ENCODE results near the gene ADAMTS17.
"Not testable (repeated sequence)": the region's sequence is repeated elsewhere in the genome, so short reads cannot be mapped to it uniquely, and the experiment has no call there.

ADAMTS17 gene

DNA sequence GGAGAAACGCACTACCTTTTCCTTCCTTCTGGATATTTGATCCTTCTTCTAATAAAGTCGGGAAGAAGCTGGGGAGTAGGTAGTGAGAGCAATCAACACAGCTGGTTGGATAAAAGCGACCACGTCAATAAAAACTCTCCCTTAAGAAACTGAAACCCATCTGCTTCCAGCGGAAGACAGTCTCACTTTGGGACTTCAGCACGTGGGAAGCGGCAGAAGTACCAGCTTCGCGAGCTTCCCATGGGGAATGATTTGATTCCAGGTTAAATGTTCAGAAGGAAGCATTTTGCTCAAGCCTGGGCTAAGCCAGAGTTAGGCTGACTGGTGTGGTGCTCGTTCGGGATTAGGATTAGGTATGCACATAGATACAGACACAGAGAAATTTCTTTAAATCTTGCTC is 346.2 kb downstream of the ADAMTS17 start:
- DNase-seq (ENCODE audit: low read depth in 2 of 2): no peak

GRCh38 chr15:99994849-99995248 is 346.9 kb downstream of the ADAMTS17 start:
- no peak for DNase-seq (ENCODE audit: low read depth in 2 of 2)

DNA sequence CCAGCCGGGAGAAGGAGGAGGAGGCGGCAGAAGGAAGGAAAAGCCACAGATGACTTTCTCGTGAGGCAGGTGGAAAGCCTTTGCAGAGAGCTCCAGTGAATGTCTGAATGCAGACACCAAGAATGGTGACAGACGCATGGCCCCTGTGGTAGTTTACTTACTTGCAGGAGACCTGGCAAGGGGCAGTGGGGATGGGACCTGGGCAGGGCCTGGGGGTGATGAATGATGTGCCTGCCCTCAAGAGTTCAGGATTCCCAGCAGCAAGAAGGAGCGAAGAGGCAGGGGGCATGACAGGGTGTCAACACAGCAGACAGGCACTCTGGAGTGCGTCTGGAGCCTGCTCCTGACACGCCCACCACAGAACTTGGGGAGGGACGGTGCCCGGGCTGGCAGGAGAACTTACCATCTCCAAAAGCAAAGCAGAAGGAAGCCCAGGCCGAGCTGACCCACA is 348.1 kb downstream of the ADAMTS17 start:
- no peak for DNase-seq (ENCODE audit: low read depth in 2 of 2)

GRCh38 chr15:99993262-99993661 is 348.5 kb downstream of the ADAMTS17 start:
- no peak for DNase-seq (ENCODE audit: low read depth in 2 of 2)

- no peak for DNase-seq (ENCODE audit: low read depth in 2 of 2)
Observed at GRCh38 chr15:99992611-99993231, 349.1 kb downstream of the ADAMTS17 start.

- no peak for DNase-seq (ENCODE audit: low read depth in 2 of 2)
Observed at GRCh38 chr15:99989095-99989494, 352.7 kb downstream of the ADAMTS17 start.

GRCh38 chr15:99987701-99988100 is 354.1 kb downstream of the ADAMTS17 start:
- DNase-seq (ENCODE audit: low read depth in 2 of 2): no peak

DNA sequence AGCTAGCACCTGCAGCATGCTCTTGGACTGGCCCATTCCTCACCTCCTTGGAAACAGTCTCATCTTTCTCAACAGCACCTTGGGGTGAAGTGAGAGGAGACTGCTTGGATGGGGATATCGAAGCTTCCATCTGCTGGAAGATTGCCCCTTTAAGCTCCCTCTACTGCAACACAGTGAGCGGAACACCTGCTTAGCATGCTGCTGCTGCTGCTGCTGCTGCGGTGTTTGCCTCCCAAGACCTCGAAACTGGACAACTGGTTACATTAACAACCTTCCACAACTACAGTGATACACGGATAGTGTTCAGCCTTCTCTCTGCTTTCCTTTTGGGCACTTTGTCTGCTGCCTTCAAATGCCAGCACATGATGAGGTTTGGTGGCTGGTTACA is 354.7 kb downstream of the ADAMTS17 start:
- DNase-seq (ENCODE audit: low read depth in 2 of 2): no peak

GRCh38 chr15:99986297-99987118 is 355.3 kb downstream of the ADAMTS17 start:
- DNase-seq (ENCODE audit: low read depth in 2 of 2): no peak

- no peak for DNase-seq (ENCODE audit: low read depth in 2 of 2)
Observed at GRCh38 chr15:99985878-99986277, 355.9 kb downstream of the ADAMTS17 start.

DNA sequence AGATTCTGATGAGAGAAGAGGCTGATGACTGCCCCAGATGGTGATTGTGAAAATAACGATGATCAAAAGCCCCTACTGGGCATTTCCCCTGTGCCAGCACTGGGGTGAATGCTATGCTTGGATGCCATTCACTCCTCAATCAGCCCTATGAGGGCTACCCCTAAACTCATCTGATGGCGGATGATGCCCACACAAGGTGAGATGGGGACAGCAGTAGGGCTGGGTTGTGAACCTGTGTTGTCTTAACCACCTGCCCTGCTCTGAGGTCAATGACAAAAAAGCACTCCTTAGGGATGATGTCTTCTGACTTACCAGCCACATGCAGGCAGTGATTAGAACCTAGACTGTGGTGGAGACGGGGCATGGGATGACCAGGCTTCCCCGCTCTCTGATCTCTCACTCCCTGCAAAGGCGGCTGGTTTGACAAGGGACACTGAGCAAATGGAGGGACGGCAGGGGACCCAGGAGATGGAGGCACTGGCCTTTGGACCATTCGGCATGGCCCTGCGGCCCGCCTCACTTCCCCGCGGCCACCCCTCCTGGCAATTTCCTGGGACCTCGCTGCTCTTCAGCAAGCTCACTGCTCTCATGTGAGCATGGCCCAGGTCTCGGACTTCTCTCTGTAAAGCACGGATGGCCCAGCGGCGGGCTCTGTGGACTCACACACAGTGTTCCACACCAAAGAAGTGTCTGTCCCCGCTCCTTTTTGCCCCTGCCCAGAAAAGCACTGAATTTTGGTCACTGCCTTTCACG is 357.1 kb downstream of the ADAMTS17 start:
- DNase-seq (ENCODE audit: low read depth in 2 of 2): no peak

- no peak for DNase-seq (ENCODE audit: low read depth in 2 of 2)
Observed at GRCh38 chr15:99983886-99984286, 357.9 kb downstream of the ADAMTS17 start.

GRCh38 chr15:99983171-99983885 is 358.4 kb downstream of the ADAMTS17 start:
- no peak for DNase-seq (ENCODE audit: low read depth in 2 of 2)

GRCh38 chr15:99982662-99983061 is 359.1 kb downstream of the ADAMTS17 start:
- DNase-seq (ENCODE audit: low read depth in 2 of 2): no peak

- no peak for DNase-seq (ENCODE audit: low read depth in 2 of 2)
Observed at GRCh38 chr15:99981839-99982658, 359.7 kb downstream of the ADAMTS17 start.

- DNase-seq (ENCODE audit: low read depth in 2 of 2): no peak
Observed at GRCh38 chr15:99981191-99981647, 360.6 kb downstream of the ADAMTS17 start.

DNA sequence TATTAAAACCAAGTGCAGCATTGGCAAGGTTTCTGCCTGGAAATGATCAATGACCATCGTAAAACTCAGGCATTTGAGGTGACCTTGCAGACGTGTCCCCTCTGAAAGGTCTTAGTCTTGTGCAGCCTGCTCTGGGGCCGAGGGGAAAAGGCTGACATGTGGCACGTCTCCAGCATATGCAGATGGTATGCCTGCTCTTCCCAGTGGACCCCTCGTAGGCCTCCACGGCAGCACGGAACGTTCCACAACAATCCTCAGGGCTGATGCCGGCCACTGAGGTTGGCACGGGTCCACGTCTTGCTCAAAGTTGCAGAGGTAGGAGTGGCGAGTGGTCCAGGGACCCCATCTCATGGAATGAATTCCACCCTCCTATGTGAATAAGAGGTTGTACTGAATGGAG is 361.0 kb downstream of the ADAMTS17 start:
- DNase-seq (ENCODE audit: low read depth in 2 of 2): no peak

DNA sequence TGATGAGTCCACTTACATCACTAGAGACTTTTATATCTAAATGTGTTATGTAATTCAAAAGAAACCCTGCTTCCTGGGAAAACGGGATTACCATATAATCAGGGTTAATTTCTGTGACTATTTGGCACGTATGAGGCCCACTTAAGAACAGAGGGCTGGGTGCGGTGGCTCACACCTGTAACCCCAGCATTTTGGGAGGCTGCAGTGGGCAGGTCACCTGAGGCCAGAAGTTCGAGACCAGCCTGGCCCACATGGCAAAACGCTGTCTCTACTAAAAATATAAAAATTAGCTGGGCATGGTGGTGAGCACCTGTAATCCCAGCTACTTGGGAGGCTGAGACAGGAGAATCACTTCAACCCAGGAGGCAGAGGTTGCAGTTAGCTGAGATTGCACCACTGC is 361.9 kb downstream of the ADAMTS17 start:
- DNase-seq (ENCODE audit: low read depth in 2 of 2): not testable (repeated sequence)

- no peak for DNase-seq (ENCODE audit: low read depth in 2 of 2)
Observed at GRCh38 chr15:99979371-99979770, 362.4 kb downstream of the ADAMTS17 start.

- DNase-seq (ENCODE audit: low read depth in 2 of 2): no peak
Observed at GRCh38 chr15:99978426-99978825, 363.3 kb downstream of the ADAMTS17 start.

- no peak for DNase-seq (ENCODE audit: low read depth in 2 of 2)
Observed at GRCh38 chr15:99977929-99978328, 363.8 kb downstream of the ADAMTS17 start.
